GM19438 (cell line): ENCODE measurements around the gene INTS2.
"Not testable (repeated sequence)": the region's sequence is repeated elsewhere in the genome, so short reads cannot be mapped to it uniquely, and the experiment has no call there.

Experiments
- ATAC-seq: cut with Tn5 transposase; IDR thresholded peaks from one replicate; pipeline ENCODE4 v1.9.1; 2021; ENCODE audit warnings: low read depth; ENCODE audit not compliant: unreplicated experiment

The INTS2 gene

GRCh38 chr17:61903251-61903650 is 24.5 kb downstream of the INTS2 start:
- ATAC-seq = no peak

GRCh38 chr17:61897548-61898180 is 30.1 kb downstream of the INTS2 start:
- ATAC-seq = no peak

GRCh38 chr17:61895391-61895790 is 32.4 kb downstream of the INTS2 start:
- no peak for ATAC-seq

GRCh38 chr17:61894310-61894709 is 33.5 kb downstream of the INTS2 start:
- ATAC-seq = not testable (repeated sequence)

- ATAC-seq = not testable (repeated sequence)
Observed at GRCh38 chr17:61887733-61888132, 40.0 kb downstream of the INTS2 start.

GRCh38 chr17:61885865-61886264 is 41.9 kb downstream of the INTS2 start:
- ATAC-seq = not testable (repeated sequence)

GRCh38 chr17:61884864-61885263 is 42.9 kb downstream of the INTS2 start:
- no peak for ATAC-seq

GRCh38 chr17:61880589-61881102 is 47.1 kb downstream of the INTS2 start:
- ATAC-seq = no peak

GRCh38 chr17:61878984-61879612 is 48.7 kb downstream of the INTS2 start:
- ATAC-seq = no peak

- ATAC-seq = no peak
Observed at GRCh38 chr17:61878520-61878919, 49.3 kb downstream of the INTS2 start.

GRCh38 chr17:61877837-61878236 is 49.9 kb downstream of the INTS2 start:
- no peak for ATAC-seq

GRCh38 chr17:61875804-61876203 is 52.0 kb downstream of the INTS2 start:
- no peak for ATAC-seq

GRCh38 chr17:61875285-61875684 is 52.5 kb downstream of the INTS2 start:
- ATAC-seq = no peak

- ATAC-seq = no peak
Observed at GRCh38 chr17:61874075-61874474, 53.7 kb downstream of the INTS2 start.

- ATAC-seq = no peak
Observed at GRCh38 chr17:61872099-61872498, 55.7 kb downstream of the INTS2 start.

- no peak for ATAC-seq
Observed at GRCh38 chr17:61869138-61869537, 58.6 kb downstream of the INTS2 start.

- no peak for ATAC-seq
Observed at GRCh38 chr17:61868074-61868473, 59.7 kb downstream of the INTS2 start.

GRCh38 chr17:61867033-61867432 is 60.7 kb downstream of the INTS2 start:
- ATAC-seq = no peak

GRCh38 chr17:61863801-61864126 is 64.0 kb downstream of the INTS2 start:
- ATAC-seq = peak; percentile 6

- ATAC-seq = peak; percentile 88
Observed at GRCh38 chr17:61862975-61863800, 64.6 kb downstream of the INTS2 start, which contains the start of gene BRIP1. Gene BRIP1, minus strand, starts transcription at chr17:61863528. Its CDS starts 1,989 bp downstream, at chr17:61861539.

- no peak for ATAC-seq
Observed at GRCh38 chr17:61862105-61862574, 65.6 kb downstream of the INTS2 start.
